Activated CD8-positive, alpha-beta memory T cell treated with anti-CD3 and anti-CD28 coated beads, Interleukin-2, amount 10 ng/mL, durations not matched to agents 7 days and 5 days (primary cell): ENCODE results near the gene TMEM252. TPM values are rescaled to one million over a fixed set of nuclear protein-coding genes. Genes with fewer than 3 reads are reported as not detected.

ENCODE experiments used
- ATAC-seq: fragments of 150-1000 bp; cut with Tn5 transposase; one replicate; pipeline ENCODE4 v1.10.0; 2021; ENCODE audit warnings: moderate library complexity
- CTCF ChIA-PET: fragments of 350-600 bp; sonication (Branson Sonifier 250); formaldehyde crosslinking; loops from one replicate; lab custom pipeline; 2021; ENCODE audit warnings: antibody characterized with exemption; lab: Charles Lee
- DNase-seq: peaks from one replicate; pipeline ENCODE4 v3.0.0-alpha.2; 2020
- H3K27ac Mint-ChIP-seq: one replicate; pipeline ENCODE4 v1.8.0; 2021; ENCODE audit warnings: mild to moderate bottlenecking, mixed read lengths
- H3K27me3 Mint-ChIP-seq: one replicate; pipeline ENCODE4 v1.8.0; 2021; ENCODE audit warnings: mixed read lengths
- H3K36me3 Mint-ChIP-seq: one replicate; pipeline ENCODE4 v1.8.0; 2021; ENCODE audit warnings: mild to moderate bottlenecking, mixed read lengths
- H3K4me1 Mint-ChIP-seq: one replicate; pipeline ENCODE4 v1.8.0; 2021; ENCODE audit warnings: mixed read lengths
- H3K4me3 Mint-ChIP-seq: one replicate; pipeline ENCODE4 v1.8.0; 2021; ENCODE audit warnings: mild to moderate bottlenecking, moderate library complexity, mixed read lengths
- H3K9me3 Mint-ChIP-seq: one replicate; pipeline ENCODE4 v1.8.0; 2022; ENCODE audit warnings: low read depth, mixed read lengths
- total RNA-seq, 2 experiments: library from RNA; stranded (reverse); gene quantifications; one replicate each; pipeline ENCODE4 v1.2.3, GENCODE V29; 2021

The TMEM252 gene
- total RNA-seq, 2 experiments from 2014 or later, result not detected

- H3K9me3 Mint-ChIP-seq, result no peaks in the 10 kb centered on the region
- CTCF ChIA-PET, result interaction anchor here (1.0 kb wide), 1 partner anchor 660 kb away, joined by 5 read pairs; no protein-coding TSS in a partner anchor
- DNase-seq (no peak), ATAC-seq (no peak)
- no peaks in the 10 kb centered on the region for H3K36me3 Mint-ChIP-seq
- H3K27me3 Mint-ChIP-seq, result peaks cover 25% of the 10 kb centered on the region
- no peak overlapping the region for H3K4me3 Mint-ChIP-seq
- peaks cover 14% of the 10 kb centered on the region for H3K4me1 Mint-ChIP-seq
- no peak overlapping the region for H3K27ac Mint-ChIP-seq
These were observed 14.9 kb upstream of the TMEM252 start for GRCh38 chr9:68555437-68556150.

GRCh38 chr9:68552700-68553476 lies 12.2 kb upstream of the TMEM252 start:
- H3K36me3 Mint-ChIP-seq, result no peaks in the 10 kb centered on the region
- no peak for ATAC-seq
- no peaks in the 10 kb centered on the region for H3K9me3 Mint-ChIP-seq
- peaks cover 28% of the 10 kb centered on the region for H3K27me3 Mint-ChIP-seq
- H3K4me3 Mint-ChIP-seq, result no peak overlapping the region
- peaks cover 1% of the 10 kb centered on the region for H3K4me1 Mint-ChIP-seq
- no peak for DNase-seq
- H3K27ac Mint-ChIP-seq, result no peak overlapping the region
- CTCF ChIA-PET, result no interaction called here

- Mint-ChIP-seq H3K4me3 (no peak overlapping the region), H3K27ac (no peak overlapping the region), H3K9me3 (no peaks in the 10 kb centered on the region), H3K4me1 (peaks cover 11% of the 10 kb centered on the region), H3K27me3 (peaks cover 30% of the 10 kb centered on the region), H3K36me3 (no peaks in the 10 kb centered on the region)
- CTCF ChIA-PET, result no interaction called here
- no peak for ATAC-seq
- DNase-seq, result no peak
These were observed 10.5 kb upstream of the TMEM252 start for GRCh38 chr9:68551191-68551590.

- Mint-ChIP-seq H3K9me3 (no peaks in the 10 kb centered on the region), H3K4me1 (peaks cover 16% of the 10 kb centered on the region), H3K27ac (no peak overlapping the region), H3K36me3 (no peaks in the 10 kb centered on the region), H3K27me3 (peaks cover 23% of the 10 kb centered on the region), H3K4me3 (no peak overlapping the region)
- DNase-seq (no peak), ATAC-seq (no peak)
- CTCF ChIA-PET, result interaction anchor here (0.8 kb wide), 1 partner anchor 12 kb away, joined by 3 read pairs; no protein-coding TSS in a partner anchor
These were observed 7.6 kb upstream of the TMEM252 start for GRCh38 chr9:68548241-68548640.

GRCh38 chr9:68547417-68547816 lies 6.7 kb upstream of the TMEM252 start:
- DNase-seq, result no peak
- CTCF ChIA-PET, result no interaction called here
- peaks cover 19% of the 10 kb centered on the region for H3K27me3 Mint-ChIP-seq
- H3K4me3 Mint-ChIP-seq, result no peak overlapping the region
- H3K4me1 Mint-ChIP-seq, result peaks cover 15% of the 10 kb centered on the region
- no peaks in the 10 kb centered on the region for H3K36me3 Mint-ChIP-seq
- ATAC-seq, result no peak
- no peak overlapping the region for H3K27ac Mint-ChIP-seq
- no peaks in the 10 kb centered on the region for H3K9me3 Mint-ChIP-seq

GRCh38 chr9:68546596-68547390 lies 6.1 kb upstream of the TMEM252 start:
- Mint-ChIP-seq H3K27ac (peak overlapping the region; percentile 69), H3K36me3 (no peaks in the 10 kb centered on the region), H3K27me3 (peaks cover 15% of the 10 kb centered on the region), H3K9me3 (no peaks in the 10 kb centered on the region), H3K4me1 (peaks cover 15% of the 10 kb centered on the region), H3K4me3 (no peak overlapping the region)
- ATAC-seq (peak; percentile 78), DNase-seq (no peak)
- CTCF ChIA-PET, result interaction anchor here (1.0 kb wide), 1 partner anchor 13 kb away, joined by 3 read pairs; no protein-coding TSS in a partner anchor

- no peaks in the 10 kb centered on the region for H3K36me3 Mint-ChIP-seq
- H3K4me1 Mint-ChIP-seq, result peaks cover 15% of the 10 kb centered on the region
- H3K27me3 Mint-ChIP-seq, result peaks cover 17% of the 10 kb centered on the region
- CTCF ChIA-PET, result interaction anchor here (1.0 kb wide), 1 partner anchor 15 kb away, joined by 3 read pairs; no protein-coding TSS in a partner anchor
- no peak for ATAC-seq
- no peaks in the 10 kb centered on the region for H3K9me3 Mint-ChIP-seq
- DNase-seq, result no peak
- no peak overlapping the region for H3K4me3 Mint-ChIP-seq
- no peak overlapping the region for H3K27ac Mint-ChIP-seq
These were observed 4.5 kb upstream of the TMEM252 start for GRCh38 chr9:68545033-68545705.

GRCh38 chr9:68541568-68541967 lies 885 bp upstream of the TMEM252 start:
- Mint-ChIP-seq H3K27ac (no peak overlapping the region), H3K4me3 (no peak overlapping the region), H3K27me3 (peaks cover 16% of the 10 kb centered on the region), H3K4me1 (peaks cover 8% of the 10 kb centered on the region), H3K9me3 (no peaks in the 10 kb centered on the region), H3K36me3 (no peaks in the 10 kb centered on the region)
- CTCF ChIA-PET, result no interaction called here
- DNase-seq, result no peak
- ATAC-seq, result no peak

GRCh38 chr9:68538200-68538599 lies 2.5 kb downstream of the TMEM252 start:
- Mint-ChIP-seq H3K4me3 (no peak overlapping the region), H3K27me3 (peaks cover 12% of the 10 kb centered on the region), H3K27ac (no peak overlapping the region), H3K9me3 (no peaks in the 10 kb centered on the region), H3K36me3 (no peaks in the 10 kb centered on the region), H3K4me1 (no peaks in the 10 kb centered on the region)
- ATAC-seq (no peak), DNase-seq (no peak)
- CTCF ChIA-PET, result no interaction called here

GRCh38 chr9:68537616-68537880 lies 3.1 kb downstream of the TMEM252 start:
- ATAC-seq (no peak), DNase-seq (no peak)
- H3K9me3 Mint-ChIP-seq, result no peaks in the 10 kb centered on the region
- peaks cover 12% of the 10 kb centered on the region for H3K27me3 Mint-ChIP-seq
- H3K4me3 Mint-ChIP-seq, result no peak overlapping the region
- CTCF ChIA-PET, result no interaction called here
- H3K36me3 Mint-ChIP-seq, result no peaks in the 10 kb centered on the region
- H3K4me1 Mint-ChIP-seq, result no peaks in the 10 kb centered on the region
- no peak overlapping the region for H3K27ac Mint-ChIP-seq

- Mint-ChIP-seq H3K4me1 (no peaks in the 10 kb centered on the region), H3K27me3 (peaks cover 11% of the 10 kb centered on the region), H3K9me3 (no peaks in the 10 kb centered on the region), H3K36me3 (no peaks in the 10 kb centered on the region), H3K4me3 (no peak overlapping the region), H3K27ac (no peak overlapping the region)
- ATAC-seq (no peak), DNase-seq (no peak)
- CTCF ChIA-PET, result no interaction called here
These were observed 3.6 kb downstream of the TMEM252 start for GRCh38 chr9:68536876-68537615.

- Mint-ChIP-seq H3K27me3 (peaks cover 5% of the 10 kb centered on the region), H3K4me3 (no peak overlapping the region), H3K36me3 (no peaks in the 10 kb centered on the region), H3K4me1 (no peaks in the 10 kb centered on the region), H3K27ac (no peak overlapping the region), H3K9me3 (no peaks in the 10 kb centered on the region)
- DNase-seq (no peak), ATAC-seq (no peak)
- CTCF ChIA-PET, result no interaction called here
These were observed 7.0 kb downstream of the TMEM252 start for GRCh38 chr9:68533678-68534077.
